ENCODE results near the gene SLC6A7.

GRCh38 chr5:150143350-150144245, 46.3 kb upstream of the SLC6A7 start:
- TF ChIP-seq POLR2A (IDR thresholded peaks at IDR 0.05; ENCODE audit: low read depth, low read length) = no peak
- TF ChIP-seq PAX5 (IDR thresholded peaks at IDR 0.05; ENCODE audit: insufficient read depth, low read length, severe bottlenecking) = no peak
- no peak for TF ChIP-seq TAF1 (IDR thresholded peaks at IDR 0.05; ENCODE audit: low read depth, low read length)
- no peak for TF ChIP-seq POLR2AphosphoS5 (IDR thresholded peaks at IDR 0.05; ENCODE audit: low read depth, low read length)
